BLaER1 treated with 17β-estradiol and CSF1 and Interleukin-3, amounts not matched to agents 10 nM and 100 nM (cell line): ENCODE measurements around the gene STK36.
"Not testable (repeated sequence)": the region's sequence is repeated elsewhere in the genome, so short reads cannot be mapped to it uniquely, and the experiment has no call there.

ENCODE experiments used
- H3K27ac ChIP-seq, 11 experiments: shearing (Covaris generic); formaldehyde crosslinking; 2 replicates each; pipeline ENCODE4 v1.8.1; 2022
- H3K27me3 ChIP-seq, 11 experiments: shearing (Covaris generic); formaldehyde crosslinking; 2 replicates each; pipeline ENCODE4 v1.8.1; 2022
- H3K36me3 ChIP-seq, 11 experiments: shearing (Covaris generic); formaldehyde crosslinking; 2 replicates each; pipeline ENCODE4 v1.8.1; 2022
- H3K4me1 ChIP-seq, 10 experiments: shearing (Covaris generic); formaldehyde crosslinking; 2 replicates each; pipeline ENCODE4 v1.8.1; 2022
- H3K4me2 ChIP-seq, 11 experiments: shearing (Covaris generic); formaldehyde crosslinking; 2 replicates each; pipeline ENCODE4 v1.8.1; 2022
- H3K4me3 ChIP-seq, 10 experiments: shearing (Covaris generic); formaldehyde crosslinking; 2 replicates each; pipeline ENCODE4 v1.8.1; 2022
- H3K9ac ChIP-seq, 11 experiments: shearing (Covaris generic); formaldehyde crosslinking; 2 replicates each; pipeline ENCODE4 v1.8.1; 2022
- H3K9me3 ChIP-seq, 11 experiments: shearing (Covaris generic); formaldehyde crosslinking; replicated peaks in 1 of 11; 2 replicates each; pipeline ENCODE4 v1.8.1; 2022
- H4K20me1 ChIP-seq, 11 experiments: shearing (Covaris generic); formaldehyde crosslinking; 2 replicates each; pipeline ENCODE4 v1.8.1; 2022
- Cebpa-rat ChIP-seq, 11 experiments: shearing (Covaris generic); IDR thresholded peaks; 2 replicates each; pipeline ENCODE4 v1.8.1; 2022

The STK36 gene

DNA sequence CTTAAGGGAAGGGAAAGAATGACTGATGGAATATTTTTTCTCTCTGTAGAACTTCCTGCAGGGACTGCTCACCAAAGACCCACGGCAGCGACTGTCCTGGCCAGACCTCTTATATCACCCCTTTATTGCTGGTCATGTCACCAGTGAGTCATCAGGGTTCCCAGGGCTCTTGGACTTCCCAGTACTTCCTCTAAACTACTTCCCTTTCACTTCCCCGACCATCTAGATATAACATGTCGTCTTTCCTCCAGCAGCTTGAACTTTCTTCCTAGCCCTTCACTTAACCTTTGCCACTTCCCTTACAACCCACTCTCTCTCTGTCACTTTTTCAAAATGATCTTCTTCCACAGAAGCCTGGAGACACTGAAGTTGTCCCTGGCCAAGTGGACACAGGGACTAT, 7.2 kb downstream of the STK36 start:
- Histone ChIP-seq H3K4me2 (peak overlapping the region in 5 of 11 experiments; percentile 34 to 74 (median 65); a peak in 10 of 22 replicates), H3K4me1 (peaks cover 0 to 26% (median 9%) of the 10 kb centered on the region in 10 experiments; a peak in 13 of 20 replicates), H3K27ac (no peak overlapping the region), H3K4me3 (no peak overlapping the region), H3K36me3 (peaks cover 0 to 19% (median 4%) of the 10 kb centered on the region in 11 experiments; a peak in 6 of 22 replicates), H3K9ac (no peak overlapping the region), H3K27me3 (no peaks in the 10 kb centered on the region), H4K20me1 (0 out of 22 replicates have a peak, but pooled peaks cover 0 to 4% (median 0%) of the 10 kb centered on the region in 11 experiments), H3K9me3 (no peaks in the 10 kb centered on the region)
- no peak for TF ChIP-seq Cebpa-rat (IDR thresholded peaks at IDR 0.05)

DNA sequence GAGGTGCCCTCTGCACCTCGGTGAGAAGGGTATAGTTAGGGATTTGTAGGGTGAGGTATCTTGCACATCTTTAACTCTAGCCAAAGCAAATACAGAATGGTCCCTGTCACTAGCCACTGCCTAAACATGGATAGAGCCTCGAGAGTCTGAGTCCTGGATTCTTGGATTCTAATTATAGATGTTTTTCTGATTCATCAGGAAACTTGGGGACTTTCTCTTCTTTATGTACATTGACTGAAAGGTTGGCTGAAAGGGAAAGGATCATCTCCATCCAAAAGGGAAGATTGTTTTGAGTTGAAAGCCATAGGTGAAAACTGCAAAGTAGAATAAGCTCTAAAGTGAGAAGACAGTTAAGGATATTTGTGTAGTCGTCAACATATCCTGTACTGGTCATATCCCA, 8.2 kb downstream of the STK36 start:
- Histone ChIP-seq H3K27ac (no peak overlapping the region), H3K4me3 (no peak overlapping the region), H3K4me1 (peaks cover 0 to 26% (median 9%) of the 10 kb centered on the region in 10 experiments; a peak in 11 of 20 replicates), H3K4me2 (0 out of 22 replicates have a peak overlapping the region, but pooled peaks of 2 of the 11 experiments have one; percentile 65 to 71), H4K20me1 (0 out of 22 replicates have a peak, but pooled peaks cover 0 to 4% (median 0%) of the 10 kb centered on the region in 11 experiments), H3K9ac (no peak overlapping the region), H3K36me3 (peaks cover 0 to 21% (median 4%) of the 10 kb centered on the region in 11 experiments; a peak in 6 of 22 replicates), H3K27me3 (no peaks in the 10 kb centered on the region), H3K9me3 (no peaks in the 10 kb centered on the region)
- TF ChIP-seq Cebpa-rat (IDR thresholded peaks at IDR 0.05), result no peak

DNA sequence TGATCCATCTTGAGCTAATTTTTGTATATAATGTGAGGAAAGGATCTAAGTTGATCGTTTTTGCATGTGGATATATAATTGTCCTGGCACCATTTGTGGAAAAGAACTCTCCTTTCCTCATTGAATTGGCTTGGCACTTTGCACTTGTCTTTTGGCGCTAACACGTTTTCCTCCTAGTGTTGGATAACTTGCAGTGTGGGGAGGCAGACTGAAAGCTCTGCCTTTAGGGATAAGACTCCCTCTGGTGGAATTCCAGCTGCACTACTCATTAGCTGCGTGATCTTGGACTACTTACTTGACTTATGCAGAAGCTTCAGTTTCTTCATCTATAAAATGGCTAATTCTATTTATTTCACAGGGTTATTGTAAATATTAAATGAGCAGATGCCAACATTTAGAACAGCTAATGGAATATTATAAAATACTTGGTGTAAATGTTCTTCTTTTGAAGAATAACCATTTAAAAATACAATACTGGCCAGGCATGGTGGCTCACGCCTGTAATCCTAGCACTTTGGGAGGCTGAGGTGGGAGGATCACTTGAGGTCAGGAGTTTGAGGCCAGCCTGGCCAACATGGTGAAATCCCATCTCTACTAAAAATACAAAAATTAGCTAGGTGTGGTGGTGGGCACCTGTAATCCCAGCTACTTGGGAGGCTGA, 15.6 kb downstream of the STK36 start:
- H3K4me3 ChIP-seq, H3K9ac ChIP-seq, H3K4me2 ChIP-seq, H3K4me1 ChIP-seq, H3K27ac ChIP-seq, H3K27me3 ChIP-seq, H3K9me3 ChIP-seq, H4K20me1 ChIP-seq: not testable (repeated sequence)
- H3K36me3 ChIP-seq, result peaks cover 0 to 42% (median 5%) of the 10 kb centered on the region in 11 experiments; a peak in 12 of 22 replicates

GRCh38 chr2:218691234-218691633, 19.3 kb downstream of the STK36 start:
- H3K36me3 ChIP-seq, result peaks cover 0 to 58% (median 16%) of the 10 kb centered on the region in 11 experiments; a peak in 12 of 22 replicates
- H3K4me3 ChIP-seq, result no peak overlapping the region
- H3K27ac ChIP-seq, result no peak overlapping the region
- no peak overlapping the region for H3K9ac ChIP-seq
- no peak for TF ChIP-seq Cebpa-rat (IDR thresholded peaks at IDR 0.05)
- H4K20me1 ChIP-seq, result peaks cover 0 to 9% (median 0%) of the 10 kb centered on the region in 11 experiments; a peak in 1 of 22 replicates
- no peaks in the 10 kb centered on the region for H3K27me3 ChIP-seq
- no peaks in the 10 kb centered on the region for H3K9me3 ChIP-seq
- no peak overlapping the region for H3K4me2 ChIP-seq
- no peaks in the 10 kb centered on the region for H3K4me1 ChIP-seq

DNA sequence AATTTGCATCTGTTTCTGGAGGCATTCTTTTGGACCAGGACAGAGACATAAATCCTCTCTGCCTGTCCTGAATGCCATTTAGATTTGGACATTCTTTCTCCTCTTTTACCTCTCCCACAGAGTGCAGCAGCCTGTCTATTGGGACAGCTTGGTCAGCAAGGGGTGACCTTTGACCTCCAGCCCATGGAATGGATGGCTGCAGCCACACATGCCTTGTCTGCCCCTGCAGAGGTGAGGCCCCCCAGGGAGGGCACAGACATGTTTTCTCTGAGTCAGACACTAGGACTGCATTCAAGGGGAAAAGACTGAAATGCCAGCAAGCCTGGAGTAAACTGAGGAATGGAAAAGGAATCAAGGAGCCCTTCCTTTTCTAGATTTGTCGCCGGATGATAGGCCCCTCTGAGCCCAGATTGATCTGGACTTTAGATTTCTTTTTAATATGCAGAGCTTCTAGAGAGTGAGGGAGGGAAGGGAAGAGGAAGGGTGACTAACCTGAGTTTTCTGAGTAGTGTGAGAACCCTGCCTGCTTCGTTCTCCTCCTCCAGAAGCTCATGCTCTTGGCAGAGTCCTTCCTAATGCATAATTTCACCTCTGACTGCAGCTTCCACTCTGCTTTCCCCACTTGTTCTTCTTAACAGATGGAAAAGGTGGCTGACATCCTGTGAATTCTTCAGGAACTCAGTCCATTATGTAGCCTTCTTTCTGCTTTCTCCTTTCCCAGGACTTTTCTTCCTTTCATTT, 22.7 kb downstream of the STK36 start:
- no peaks in the 10 kb centered on the region for H3K27me3 ChIP-seq
- H3K4me3 ChIP-seq, result no peak overlapping the region
- H3K27ac ChIP-seq, result no peak overlapping the region
- no peaks in the 10 kb centered on the region for H3K9me3 ChIP-seq
- H3K36me3 ChIP-seq, result peaks cover 0 to 82% (median 22%) of the 10 kb centered on the region in 11 experiments; a peak in 13 of 22 replicates
- H3K4me2 ChIP-seq, result no peak overlapping the region
- no peak for TF ChIP-seq Cebpa-rat (IDR thresholded peaks at IDR 0.05)
- H4K20me1 ChIP-seq, result peaks cover 0 to 9% (median 0%) of the 10 kb centered on the region in 11 experiments; a peak in 2 of 22 replicates
- H3K9ac ChIP-seq, result no peak overlapping the region
- peaks cover 0 to 8% (median 0%) of the 10 kb centered on the region in 10 experiments; a peak in 4 of 20 replicates for H3K4me1 ChIP-seq

- Histone ChIP-seq H3K36me3 (peaks cover 0 to 50% (median 8%) of the 10 kb centered on the region in 11 experiments; a peak in 8 of 22 replicates), H3K4me1 (peaks cover 0 to 8% (median 0%) of the 10 kb centered on the region in 10 experiments; a peak in 4 of 20 replicates), H4K20me1 (peaks cover 0 to 1% (median 0%) of the 10 kb centered on the region in 11 experiments; a peak in 2 of 22 replicates), H3K9ac (no peak overlapping the region), H3K27me3 (no peaks in the 10 kb centered on the region), H3K4me2 (peak overlapping the region in 2 of 11 experiments; percentile 10; a peak in 1 of 22 replicates), H3K4me3 (no peak overlapping the region), H3K27ac (no peak overlapping the region), H3K9me3 (no peaks in the 10 kb centered on the region)
- no peak for TF ChIP-seq Cebpa-rat (IDR thresholded peaks at IDR 0.05)
These were observed 27.0 kb downstream of the STK36 start for GRCh38 chr2:218698885-218699284.

GRCh38 chr2:218701806-218702205, 29.9 kb downstream of the STK36 start:
- no peak overlapping the region for H3K4me3 ChIP-seq
- H3K27me3 ChIP-seq, result no peaks in the 10 kb centered on the region
- no peaks in the 10 kb centered on the region; a peak in 1 of 22 replicates for H4K20me1 ChIP-seq
- TF ChIP-seq Cebpa-rat (IDR thresholded peaks at IDR 0.05), result no peak
- H3K9me3 ChIP-seq, result no peaks in the 10 kb centered on the region
- no peak overlapping the region for H3K4me2 ChIP-seq
- peaks cover 0 to 34% (median 6%) of the 10 kb centered on the region in 11 experiments; a peak in 7 of 22 replicates for H3K36me3 ChIP-seq
- no peak overlapping the region for H3K27ac ChIP-seq
- H3K4me1 ChIP-seq, result peaks cover 0 to 8% (median 0%) of the 10 kb centered on the region in 10 experiments; a peak in 4 of 20 replicates
- H3K9ac ChIP-seq, result no peak overlapping the region

GRCh38 chr2:218703341-218703740, 31.5 kb downstream of the STK36 start:
- Histone ChIP-seq H3K27me3 (no peaks in the 10 kb centered on the region), H3K4me1 (peaks cover 0 to 8% (median 0%) of the 10 kb centered on the region in 10 experiments; a peak in 5 of 20 replicates), H3K4me2 (no peak overlapping the region), H3K36me3 (peaks cover 0 to 21% (median 4%) of the 10 kb centered on the region in 11 experiments; a peak in 7 of 22 replicates), H3K9me3 (no peaks in the 10 kb centered on the region), H3K4me3 (no peak overlapping the region), H3K9ac (no peak overlapping the region), H4K20me1 (no peaks in the 10 kb centered on the region), H3K27ac (no peak overlapping the region)
- no peak for TF ChIP-seq Cebpa-rat (IDR thresholded peaks at IDR 0.05)

DNA sequence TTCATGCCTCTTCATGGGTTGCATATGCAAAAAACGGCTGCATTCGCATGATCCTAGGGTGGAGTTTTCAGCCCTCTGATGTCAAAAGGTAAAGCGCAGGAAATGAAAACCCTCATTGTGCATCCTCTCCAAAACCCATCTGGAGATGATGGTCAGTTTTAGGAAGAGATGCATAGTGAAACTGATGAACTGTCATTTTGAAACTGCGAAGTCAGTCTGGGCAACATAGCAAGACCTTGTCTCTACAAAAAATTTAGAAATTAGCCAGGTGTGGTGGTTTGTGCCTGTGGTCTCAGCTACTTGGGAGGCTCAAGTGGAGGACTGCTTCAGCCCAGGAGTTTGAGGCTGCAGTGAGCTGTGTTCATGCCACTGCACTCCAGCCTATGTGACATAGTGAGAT, 36.2 kb downstream of the STK36 start:
- H3K4me3 ChIP-seq, result no peak overlapping the region
- no peak overlapping the region for H3K4me2 ChIP-seq
- no peaks in the 10 kb centered on the region for H3K9me3 ChIP-seq
- H3K9ac ChIP-seq, result no peak overlapping the region
- peaks cover 14 to 24% (median 16%) of the 10 kb centered on the region in 10 experiments for H3K4me1 ChIP-seq
- no peak overlapping the region for H3K27ac ChIP-seq
- H4K20me1 ChIP-seq, result peaks cover 0 to 17% (median 1%) of the 10 kb centered on the region in 11 experiments; a peak in 8 of 22 replicates
- TF ChIP-seq Cebpa-rat (IDR thresholded peaks at IDR 0.05), result no peak
- H3K27me3 ChIP-seq, result no peaks in the 10 kb centered on the region
- peaks cover 0 to 9% (median 0%) of the 10 kb centered on the region in 11 experiments; a peak in 5 of 22 replicates for H3K36me3 ChIP-seq
